SK-N-DZ (cell line): Measurements from ENCODE around the gene CBFA2T3.

Source experiments
- DNase-seq: peaks from one replicate; pipeline ENCODE4 v3.0.0-alpha.2; 2015; ENCODE audit warnings: low spot score

The CBFA2T3 gene

GRCh38 chr16:88878967-88879787 is 97.8 kb downstream of the CBFA2T3 start:
- DNase-seq: no peak

GRCh38 chr16:88878356-88878755 is 98.7 kb downstream of the CBFA2T3 start:
- DNase-seq: no peak

- DNase-seq: no peak
Observed at GRCh38 chr16:88877564-88878289, 99.3 kb downstream of the CBFA2T3 start.

GRCh38 chr16:88876942-88877526 is 100.0 kb downstream of the CBFA2T3 start:
- DNase-seq: no peak

GRCh38 chr16:88875703-88876234 is 101.2 kb downstream of the CBFA2T3 start:
- no peak for DNase-seq

GRCh38 chr16:88874938-88875599 is 101.9 kb downstream of the CBFA2T3 start:
- DNase-seq: no peak

- DNase-seq: no peak
Observed at GRCh38 chr16:88872650-88873331, 104.2 kb downstream of the CBFA2T3 start.

- no peak for DNase-seq
Observed at GRCh38 chr16:88871730-88872416, 105.1 kb downstream of the CBFA2T3 start.

GRCh38 chr16:88871349-88871702 is 105.7 kb downstream of the CBFA2T3 start:
- DNase-seq: no peak

GRCh38 chr16:88870608-88871348 is 106.2 kb downstream of the CBFA2T3 start:
- DNase-seq: no peak

- no peak for DNase-seq
Observed at GRCh38 chr16:88869673-88869980, 107.4 kb downstream of the CBFA2T3 start.

GRCh38 chr16:88868974-88869672 is 107.9 kb downstream of the CBFA2T3 start:
- DNase-seq: no peak

- no peak for DNase-seq
Observed at GRCh38 chr16:88867581-88868246, 109.3 kb downstream of the CBFA2T3 start.

- DNase-seq: no peak
Observed at GRCh38 chr16:88866151-88866920, 110.7 kb downstream of the CBFA2T3 start, which contains the start of gene PABPN1L. Gene PABPN1L, minus strand, starts transcription at chr16:88866660. Its CDS starts 54 bp downstream, at chr16:88866606.

GRCh38 chr16:88865742-88866141 is 111.3 kb downstream of the CBFA2T3 start:
- no peak for DNase-seq

GRCh38 chr16:88865310-88865709 is 111.7 kb downstream of the CBFA2T3 start:
- no peak for DNase-seq

GRCh38 chr16:88864521-88864920 is 112.5 kb downstream of the CBFA2T3 start:
- no peak for DNase-seq

- DNase-seq: no peak
Observed at GRCh38 chr16:88864099-88864498, 112.9 kb downstream of the CBFA2T3 start.
